UCSD-AML1 (cell line): ENCODE data around the gene DNAI2.
A peak's percentile ranks its signal among the peaks of the same experiment; 100 is the strongest.
"Not testable (repeated sequence)": the region's sequence is repeated elsewhere in the genome, so short reads cannot be mapped to it uniquely, and the experiment has no call there.

ENCODE experiments used
- DNase-seq: peaks from one replicate; lab custom pipeline; 2025; ENCODE audit not compliant: unreplicated experiment; lab: John Stamatoyannopoulos, UW

The DNAI2 gene

GRCh38 chr17:74245145-74245831 lies 28.7 kb upstream of the DNAI2 start:
- no peak for DNase-seq

GRCh38 chr17:74245871-74246270 lies 28.2 kb upstream of the DNAI2 start:
- peak; percentile 50 for DNase-seq

- no peak for DNase-seq
Observed at GRCh38 chr17:74249590-74250270, 24.3 kb upstream of the DNAI2 start.

GRCh38 chr17:74250324-74250995 lies 23.6 kb upstream of the DNAI2 start:
- no peak for DNase-seq

- DNase-seq: no peak
Observed at GRCh38 chr17:74251051-74251450, 23.0 kb upstream of the DNAI2 start.

- no peak for DNase-seq
Observed at GRCh38 chr17:74251569-74251968, 22.5 kb upstream of the DNAI2 start.

GRCh38 chr17:74252211-74252610 lies 21.8 kb upstream of the DNAI2 start:
- no peak for DNase-seq

- no peak for DNase-seq
Observed at GRCh38 chr17:74253036-74253435, 21.0 kb upstream of the DNAI2 start.

GRCh38 chr17:74257311-74257710 lies 16.7 kb upstream of the DNAI2 start:
- no peak for DNase-seq

GRCh38 chr17:74259667-74260524 lies 14.1 kb upstream of the DNAI2 start:
- DNase-seq: no peak

GRCh38 chr17:74260525-74260850 lies 13.5 kb upstream of the DNAI2 start:
- DNase-seq: no peak

GRCh38 chr17:74262601-74263000 lies 11.4 kb upstream of the DNAI2 start:
- DNase-seq: no peak

- DNase-seq: not testable (repeated sequence)
Observed at GRCh38 chr17:74267054-74267453, 7.0 kb upstream of the DNAI2 start.

- DNase-seq: no peak
Observed at GRCh38 chr17:74267579-74267978, 6.5 kb upstream of the DNAI2 start.

- no peak for DNase-seq
Observed at GRCh38 chr17:74267987-74268499, 6.0 kb upstream of the DNAI2 start.

GRCh38 chr17:74268558-74268957 lies 5.5 kb upstream of the DNAI2 start:
- DNase-seq: peak; percentile 32

GRCh38 chr17:74270333-74270732 lies 3.7 kb upstream of the DNAI2 start:
- DNase-seq: no peak

- DNase-seq: no peak
Observed at GRCh38 chr17:74271281-74271680, 2.8 kb upstream of the DNAI2 start.

- no peak for DNase-seq
Observed at GRCh38 chr17:74271901-74272561, 2.0 kb upstream of the DNAI2 start.

GRCh38 chr17:74272731-74273201 lies 1.3 kb upstream of the DNAI2 start:
- DNase-seq: no peak
